ENCODE measurements around the gene UBE3A. TPM values are rescaled to one million over a fixed set of nuclear protein-coding genes. Genes with fewer than 3 reads are reported as not detected.

Gene UBE3A
- polyA plus RNA-seq, 2 of the 4 experiments (the other 2 are of a cell fraction): 22.3 to 42.2 TPM

DNA sequence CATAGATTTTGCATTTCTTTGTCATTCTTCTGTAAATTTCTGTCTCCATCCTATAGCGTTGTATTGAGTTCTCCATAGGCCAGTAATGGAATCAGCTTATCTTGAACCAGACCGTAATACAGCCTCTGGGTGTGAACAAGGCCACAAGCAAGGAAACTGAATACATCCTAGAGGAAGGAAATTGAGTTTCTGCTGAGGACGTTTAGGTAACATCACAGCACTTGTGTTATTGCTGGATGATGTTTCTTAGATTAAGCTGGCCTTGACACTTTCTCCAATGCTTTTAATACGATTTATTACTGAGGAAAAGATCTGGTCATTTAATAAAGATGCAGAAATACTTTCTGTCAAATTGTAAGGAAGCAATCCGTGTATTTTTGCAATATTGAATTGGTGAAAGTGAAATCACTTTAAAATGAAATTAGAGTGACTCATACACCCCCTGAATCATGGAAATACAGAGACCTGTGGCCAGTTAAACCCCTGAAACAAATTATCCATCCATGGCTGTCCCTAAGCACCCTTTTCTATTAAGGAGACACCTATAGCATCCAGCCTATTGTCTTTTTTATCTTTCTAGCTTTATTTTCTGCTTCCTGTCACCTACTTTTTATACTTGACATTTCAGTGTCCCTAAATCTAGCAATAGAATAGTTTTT lies 48.5 kb upstream of the UBE3A start:
- FAIRE-seq: no peak
- no peak overlapping the region for H3K4me3 ChIP-seq
- H3K9me3 ChIP-seq: no peaks in the 10 kb centered on the region
- H3K4me1 ChIP-seq: no peaks in the 10 kb centered on the region
- TF ChIP-seq ESRRA (IDR thresholded peaks at IDR 0.05; ENCODE audit: borderline replicate concordance, low read length) (no peak), POLR2A (IDR thresholded peaks at IDR 0.05; ENCODE audit: low read length) (no peak), JUN (IDR thresholded peaks at IDR 0.05) (no peak), ZFP36 (IDR thresholded peaks at IDR 0.05; ENCODE audit: borderline replicate concordance, partially characterized antibody) (no peak), RCOR1 (IDR thresholded peaks at IDR 0.05; ENCODE audit: low read depth, low read length) (no peak), HOXA7 (CRISPR knock-in tag; IDR thresholded peaks at IDR 0.05) (no peak), RAD21 (conservative IDR thresholded peaks at IDR 0.05 in 1 of 2, IDR thresholded peaks at IDR 0.05 in 1 of 2) (no peak), CHD4 (IDR thresholded peaks at IDR 0.05; ENCODE audit: borderline replicate concordance) (no peak), BHLHE40 (IDR thresholded peaks at IDR 0.05; ENCODE audit: low read depth, low read length) (no peak), FOSL2 (IDR thresholded peaks at IDR 0.05) (no peak), FOSL2 (CRISPR knock-in tag; IDR thresholded peaks at IDR 0.05) (no peak), PHF8 (IDR thresholded peaks at IDR 0.05; ENCODE audit: borderline replicate concordance, low read depth) (no peak), HOXB13 (CRISPR knock-in tag; IDR thresholded peaks at IDR 0.05; ENCODE audit: low read depth) (no peak), EHF (CRISPR knock-in tag; IDR thresholded peaks at IDR 0.05) (no peak), KDM1A (IDR thresholded peaks at IDR 0.05; ENCODE audit: low read depth) (no peak), FOXS1 (CRISPR knock-in tag; IDR thresholded peaks at IDR 0.05) (no peak), NFE2L2 (conservative IDR thresholded peaks at IDR 0.05; ENCODE audit: low read length) (no peak)
- TF ChIP-seq, protein P1, sequence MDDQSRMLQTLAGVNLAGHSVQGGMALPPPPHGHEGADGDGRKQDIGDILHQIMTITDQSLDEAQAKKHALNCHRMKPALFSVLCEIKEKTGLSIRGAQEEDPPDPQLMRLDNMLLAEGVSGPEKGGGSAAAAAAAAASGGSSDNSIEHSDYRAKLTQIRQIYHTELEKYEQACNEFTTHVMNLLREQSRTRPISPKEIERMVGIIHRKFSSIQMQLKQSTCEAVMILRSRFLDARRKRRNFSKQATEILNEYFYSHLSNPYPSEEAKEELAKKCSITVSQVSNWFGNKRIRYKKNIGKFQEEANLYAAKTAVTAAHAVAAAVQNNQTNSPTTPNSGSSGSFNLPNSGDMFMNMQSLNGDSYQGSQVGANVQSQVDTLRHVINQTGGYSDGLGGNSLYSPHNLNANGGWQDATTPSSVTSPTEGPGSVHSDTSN (IDR thresholded peaks at IDR 0.05): no peak
- TF ChIP-seq, protein P2, sequence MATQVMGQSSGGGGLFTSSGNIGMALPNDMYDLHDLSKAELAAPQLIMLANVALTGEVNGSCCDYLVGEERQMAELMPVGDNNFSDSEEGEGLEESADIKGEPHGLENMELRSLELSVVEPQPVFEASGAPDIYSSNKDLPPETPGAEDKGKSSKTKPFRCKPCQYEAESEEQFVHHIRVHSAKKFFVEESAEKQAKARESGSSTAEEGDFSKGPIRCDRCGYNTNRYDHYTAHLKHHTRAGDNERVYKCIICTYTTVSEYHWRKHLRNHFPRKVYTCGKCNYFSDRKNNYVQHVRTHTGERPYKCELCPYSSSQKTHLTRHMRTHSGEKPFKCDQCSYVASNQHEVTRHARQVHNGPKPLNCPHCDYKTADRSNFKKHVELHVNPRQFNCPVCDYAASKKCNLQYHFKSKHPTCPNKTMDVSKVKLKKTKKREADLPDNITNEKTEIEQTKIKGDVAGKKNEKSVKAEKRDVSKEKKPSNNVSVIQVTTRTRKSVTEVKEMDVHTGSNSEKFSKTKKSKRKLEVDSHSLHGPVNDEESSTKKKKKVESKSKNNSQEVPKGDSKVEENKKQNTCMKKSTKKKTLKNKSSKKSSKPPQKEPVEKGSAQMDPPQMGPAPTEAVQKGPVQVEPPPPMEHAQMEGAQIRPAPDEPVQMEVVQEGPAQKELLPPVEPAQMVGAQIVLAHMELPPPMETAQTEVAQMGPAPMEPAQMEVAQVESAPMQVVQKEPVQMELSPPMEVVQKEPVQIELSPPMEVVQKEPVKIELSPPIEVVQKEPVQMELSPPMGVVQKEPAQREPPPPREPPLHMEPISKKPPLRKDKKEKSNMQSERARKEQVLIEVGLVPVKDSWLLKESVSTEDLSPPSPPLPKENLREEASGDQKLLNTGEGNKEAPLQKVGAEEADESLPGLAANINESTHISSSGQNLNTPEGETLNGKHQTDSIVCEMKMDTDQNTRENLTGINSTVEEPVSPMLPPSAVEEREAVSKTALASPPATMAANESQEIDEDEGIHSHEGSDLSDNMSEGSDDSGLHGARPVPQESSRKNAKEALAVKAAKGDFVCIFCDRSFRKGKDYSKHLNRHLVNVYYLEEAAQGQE (IDR thresholded peaks at IDR 0.05): no peak
- TF ChIP-seq, protein P3, sequence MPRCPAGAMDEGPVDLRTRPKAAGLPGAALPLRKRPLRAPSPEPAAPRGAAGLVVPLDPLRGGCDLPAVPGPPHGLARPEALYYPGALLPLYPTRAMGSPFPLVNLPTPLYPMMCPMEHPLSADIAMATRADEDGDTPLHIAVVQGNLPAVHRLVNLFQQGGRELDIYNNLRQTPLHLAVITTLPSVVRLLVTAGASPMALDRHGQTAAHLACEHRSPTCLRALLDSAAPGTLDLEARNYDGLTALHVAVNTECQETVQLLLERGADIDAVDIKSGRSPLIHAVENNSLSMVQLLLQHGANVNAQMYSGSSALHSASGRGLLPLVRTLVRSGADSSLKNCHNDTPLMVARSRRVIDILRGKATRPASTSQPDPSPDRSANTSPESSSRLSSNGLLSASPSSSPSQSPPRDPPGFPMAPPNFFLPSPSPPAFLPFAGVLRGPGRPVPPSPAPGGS (IDR thresholded peaks at IDR 0.05): no peak
- ATAC-seq: no peak
- no peak for DNase-seq (ENCODE audit: low read depth in 1 of 2, low spot score in 1 of 2)
- 1% methylated on average over 5 of the region's 5 CpGs for WGBS (ENCODE audit: missing lambda C conversion rate)
- H3K27ac ChIP-seq: no peak overlapping the region
- ChIA-PET POLR2A (no interaction called here), CTCF (no interaction called here)
- H3K4me2 ChIP-seq: no peak overlapping the region

DNA sequence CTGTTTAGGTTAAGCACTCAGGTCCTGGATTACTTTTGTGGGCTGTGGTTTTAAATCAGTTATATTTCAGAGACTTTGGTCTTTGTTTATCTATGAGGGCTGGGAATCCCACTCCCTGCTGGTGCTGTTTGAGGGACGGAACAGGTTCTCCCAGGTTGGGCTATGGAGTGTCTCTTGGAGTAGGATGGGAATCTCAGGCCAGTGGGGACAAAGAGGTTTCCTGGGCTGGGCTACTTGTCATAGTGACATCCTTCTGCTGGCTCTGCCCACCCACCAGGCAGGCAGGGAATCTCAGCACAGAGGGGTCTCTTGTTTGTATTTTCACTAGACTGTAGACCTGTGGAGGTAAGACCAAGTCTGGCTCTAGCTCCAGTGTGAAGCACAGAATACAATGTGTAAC lies 47.2 kb upstream of the UBE3A start:
- DNase-seq (ENCODE audit: low read depth in 1 of 2, low spot score in 1 of 2) (no peak), FAIRE-seq (no peak), ATAC-seq (no peak)
- no peak overlapping the region for H3K4me3 ChIP-seq
- H3K4me1 ChIP-seq: no peaks in the 10 kb centered on the region
- H3K4me2 ChIP-seq: no peak overlapping the region
- ChIA-PET POLR2A (no interaction called here), CTCF (no interaction called here)
- no peaks in the 10 kb centered on the region for H3K9me3 ChIP-seq
- no peak overlapping the region for H3K27ac ChIP-seq
- WGBS (ENCODE audit: missing lambda C conversion rate): 13% methylated on average over 1 of the region's 1 CpG
- TF ChIP-seq RFX5 (IDR thresholded peaks at IDR 0.05) (no peak), HOXA7 (CRISPR knock-in tag; IDR thresholded peaks at IDR 0.05) (no peak), TP53 (CRISPR knock-in tag; IDR thresholded peaks at IDR 0.05) (no peak), ZC3H11A (IDR thresholded peaks at IDR 0.05) (no peak), HDAC2 (IDR thresholded peaks at IDR 0.05) (no peak), GATA3 (IDR thresholded peaks at IDR 0.05; ENCODE audit: borderline replicate concordance) (no peak), RNF2 (IDR thresholded peaks at IDR 0.05; ENCODE audit: borderline replicate concordance, low read depth) (no peak), JUNB (IDR thresholded peaks at IDR 0.05) (no peak), NFE2L2 (conservative IDR thresholded peaks at IDR 0.05; ENCODE audit: low read length) (no peak), HOXB5 (CRISPR knock-in tag; IDR thresholded peaks at IDR 0.05) (no peak), PHF8 (IDR thresholded peaks at IDR 0.05; ENCODE audit: borderline replicate concordance, low read depth) (no peak), RAD21 (conservative IDR thresholded peaks at IDR 0.05 in 1 of 2, IDR thresholded peaks at IDR 0.05 in 1 of 2) (no peak), HOXB13 (CRISPR knock-in tag; IDR thresholded peaks at IDR 0.05; ENCODE audit: low read depth) (no peak), FOSB (CRISPR knock-in tag; IDR thresholded peaks at IDR 0.05) (no peak)
- TF ChIP-seq, protein P4, sequence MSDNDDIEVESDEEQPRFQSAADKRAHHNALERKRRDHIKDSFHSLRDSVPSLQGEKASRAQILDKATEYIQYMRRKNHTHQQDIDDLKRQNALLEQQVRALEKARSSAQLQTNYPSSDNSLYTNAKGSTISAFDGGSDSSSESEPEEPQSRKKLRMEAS (IDR thresholded peaks at IDR 0.05): no peak
- TF ChIP-seq, protein P1 (IDR thresholded peaks at IDR 0.05): no peak
